ENCODE data around the gene CDC42EP1.
"Not testable (repeated sequence)": the region's sequence is repeated elsewhere in the genome, so short reads cannot be mapped to it uniquely, and the experiment has no call there.

CDC42EP1 gene

GRCh38 chr22:37559901-37560607 is at the start of gene CDC42EP1:
TSS of gene CDC42EP1 (plus strand) at chr22:37560480. CDS start at chr22:37566350, 5,870 bp downstream.
- FAIRE-seq, result no peak

GRCh38 chr22:37511395-37512104 is 48.7 kb upstream of the CDC42EP1 start:
- DNase-seq (ENCODE audit: low spot score) (no peak), FAIRE-seq (no peak)

More at GRCh38 chr22:37559901-37560607, at the start of gene CDC42EP1:
- DNase-seq (ENCODE audit: low spot score), result no peak

GRCh38 chr22:37514526-37515051 is 45.7 kb upstream of the CDC42EP1 start:
- no peak for FAIRE-seq
- DNase-seq (ENCODE audit: low spot score), result no peak

- DNase-seq (ENCODE audit: low spot score) (no peak), FAIRE-seq (no peak)
Measured at GRCh38 chr22:37515901-37516300, 44.4 kb upstream of the CDC42EP1 start.

- FAIRE-seq, result no peak
- DNase-seq (ENCODE audit: low spot score), result no peak
Measured at GRCh38 chr22:37516456-37516855, 43.8 kb upstream of the CDC42EP1 start.

GRCh38 chr22:37517826-37518450 is 42.3 kb upstream of the CDC42EP1 start:
- DNase-seq (ENCODE audit: low spot score) (no peak), FAIRE-seq (no peak)

GRCh38 chr22:37518509-37519267 is 41.6 kb upstream of the CDC42EP1 start:
- FAIRE-seq (no peak), DNase-seq (ENCODE audit: low spot score) (no peak)

GRCh38 chr22:37519268-37520195 is 40.7 kb upstream of the CDC42EP1 start, which contains the start of gene CARD10:
TSS of gene CARD10 (minus strand) at chr22:37519415. CDS start at chr22:37519200, 215 bp downstream.
- peak; percentile 41 for DNase-seq (ENCODE audit: low spot score)
- FAIRE-seq, result no peak

- no peak for FAIRE-seq
- DNase-seq (ENCODE audit: low spot score), result no peak
Measured at GRCh38 chr22:37520776-37521191, 39.5 kb upstream of the CDC42EP1 start.

- no peak for DNase-seq (ENCODE audit: low spot score)
- no peak for FAIRE-seq
Measured at GRCh38 chr22:37521236-37521739, 39.0 kb upstream of the CDC42EP1 start.

GRCh38 chr22:37522482-37522881 is 37.8 kb upstream of the CDC42EP1 start:
- no peak for FAIRE-seq

GRCh38 chr22:37525073-37525745 is 35.1 kb upstream of the CDC42EP1 start:
- DNase-seq (ENCODE audit: low spot score) (peak; percentile 84), FAIRE-seq (peak; percentile 90)

More at GRCh38 chr22:37522482-37522881, 37.8 kb upstream of the CDC42EP1 start:
- DNase-seq (ENCODE audit: low spot score), result no peak

GRCh38 chr22:37525746-37526350 is 34.4 kb upstream of the CDC42EP1 start:
- FAIRE-seq (no peak), DNase-seq (ENCODE audit: low spot score) (no peak)

- DNase-seq (ENCODE audit: low spot score), result no peak
- no peak for FAIRE-seq
Measured at GRCh38 chr22:37526376-37526775, 33.9 kb upstream of the CDC42EP1 start.

GRCh38 chr22:37527081-37527752 is 33.1 kb upstream of the CDC42EP1 start:
- FAIRE-seq; DNase-seq (ENCODE audit: low spot score): not testable (repeated sequence)

- FAIRE-seq; DNase-seq (ENCODE audit: low spot score): not testable (repeated sequence)
Measured at GRCh38 chr22:37527952-37528351, 32.3 kb upstream of the CDC42EP1 start.

- FAIRE-seq (no peak), DNase-seq (ENCODE audit: low spot score) (no peak)
Measured at GRCh38 chr22:37529652-37530345, 30.5 kb upstream of the CDC42EP1 start.

GRCh38 chr22:37533995-37534394 is 26.3 kb upstream of the CDC42EP1 start:
- DNase-seq (ENCODE audit: low spot score), result peak; percentile 68
- peak; percentile 89 for FAIRE-seq
